ENCODE results near the gene RABGAP1L.

- TF ChIP-seq CTCF (IDR thresholded peaks at IDR 0.05 in 8 of 11, conservative IDR thresholded peaks at IDR 0.05 in 3 of 11) = no peak
- TF ChIP-seq POLR2A (IDR thresholded peaks at IDR 0.05) = no peak
- TF ChIP-seq POLR2AphosphoS5 (IDR thresholded peaks at IDR 0.05) = no peak
Measured at GRCh38 chr1:174828264-174828663, 668.9 kb downstream of the RABGAP1L start.

Measured in spleen (tissue), 7 donors.